ENCODE measurements around the gene ASTN2.

GRCh38 chr9:116647515-116647809 is 767.4 kb downstream of the ASTN2 start:
- TF ChIP-seq CTCF (IDR thresholded peaks at IDR 0.05) (no peak), POLR2A (IDR thresholded peaks at IDR 0.05) (no peak)

Data from Peyer's patch (tissue), 4 donors.